Activated T-helper 17 cell treated with anti-CD3 and anti-CD28 coated beads, Interleukin-2, amount 50 U/mL, for 72 hours (primary cell): ENCODE measurements around the gene DIPK2A. TPM values are rescaled to one million over a fixed set of nuclear protein-coding genes. Genes with fewer than 3 reads are reported as not detected.

Experiments used
- ATAC-seq: fragments of 150-1000 bp; cut with Tn5 transposase; replicated peaks from 2 replicates; pipeline ENCODE4 v1.10.0; 2021; ENCODE audit warnings: mild to moderate bottlenecking, moderate library complexity
- H3K27ac Mint-ChIP-seq: one replicate; pipeline ENCODE4 v1.8.0; 2022; ENCODE audit warnings: mixed read lengths
- H3K27me3 Mint-ChIP-seq: one replicate; pipeline ENCODE4 v1.8.0; 2022; ENCODE audit warnings: mixed read lengths
- H3K36me3 Mint-ChIP-seq: one replicate; pipeline ENCODE4 v1.8.0; 2022; ENCODE audit warnings: low read depth, mild to moderate bottlenecking, mixed read lengths
- H3K4me1 Mint-ChIP-seq: one replicate; pipeline ENCODE4 v1.8.0; 2022; ENCODE audit warnings: mixed read lengths
- H3K4me3 Mint-ChIP-seq: one replicate; pipeline ENCODE4 v1.8.0; 2022; ENCODE audit warnings: mild to moderate bottlenecking, mixed read lengths
- H3K9me3 Mint-ChIP-seq: one replicate; pipeline ENCODE4 v1.8.0; 2022; ENCODE audit warnings: mixed read lengths
- total RNA-seq, 2 donors: library from RNA; stranded (reverse); gene quantifications; one replicate each; pipeline ENCODE4 v1.2.3, GENCODE V29; 2022

The DIPK2A gene
- total RNA-seq, 2 donors from 2014 or later, result 20.1 to 23.2 TPM

DNA sequence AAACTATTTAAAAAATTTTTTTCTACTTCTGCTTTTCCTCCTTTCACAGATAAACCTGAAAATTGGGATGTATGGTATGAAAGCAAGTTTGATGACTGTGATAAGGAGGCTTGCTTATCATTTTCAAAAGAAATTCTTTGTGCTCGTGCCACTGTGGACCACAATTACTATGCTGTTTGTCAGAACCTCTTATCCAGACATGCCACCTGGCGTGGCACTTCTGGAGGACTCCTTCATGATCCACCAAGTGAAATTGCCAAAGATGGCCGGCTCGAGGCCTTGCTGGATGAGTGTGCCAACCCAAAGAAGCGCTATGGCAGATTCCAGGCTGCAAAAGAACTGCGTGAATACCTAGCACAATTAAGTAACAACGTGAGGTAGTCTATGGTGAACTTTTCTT lies 17.8 kb downstream of the DIPK2A start:
- H3K27ac Mint-ChIP-seq, result no peak overlapping the region
- peaks cover 6% of the 10 kb centered on the region for H3K4me1 Mint-ChIP-seq
- H3K36me3 Mint-ChIP-seq, result peaks cover 63% of the 10 kb centered on the region
- ATAC-seq, result no peak
- no peak overlapping the region for H3K4me3 Mint-ChIP-seq
- H3K27me3 Mint-ChIP-seq, result no peaks in the 10 kb centered on the region
- no peaks in the 10 kb centered on the region for H3K9me3 Mint-ChIP-seq

DNA sequence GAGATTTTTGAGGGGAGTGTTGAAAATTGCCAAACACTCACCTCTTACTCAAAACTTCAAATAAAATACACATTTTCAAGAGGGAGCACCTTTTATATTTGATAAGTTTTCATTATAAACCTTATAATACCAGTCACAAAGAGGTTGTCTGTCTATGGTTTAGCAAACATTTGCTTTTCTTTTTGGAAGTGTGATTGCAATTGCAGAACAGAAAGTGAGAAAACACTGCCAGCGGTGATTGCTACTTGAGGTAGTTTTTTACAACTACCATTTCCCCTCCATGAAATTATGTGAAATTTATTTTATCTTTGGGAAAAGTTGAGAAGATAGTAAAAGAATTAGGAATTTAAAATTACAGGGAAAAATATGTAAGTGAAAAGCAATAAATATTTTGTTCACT lies 20.1 kb downstream of the DIPK2A start:
- peaks cover 6% of the 10 kb centered on the region for H3K4me1 Mint-ChIP-seq

DNA sequence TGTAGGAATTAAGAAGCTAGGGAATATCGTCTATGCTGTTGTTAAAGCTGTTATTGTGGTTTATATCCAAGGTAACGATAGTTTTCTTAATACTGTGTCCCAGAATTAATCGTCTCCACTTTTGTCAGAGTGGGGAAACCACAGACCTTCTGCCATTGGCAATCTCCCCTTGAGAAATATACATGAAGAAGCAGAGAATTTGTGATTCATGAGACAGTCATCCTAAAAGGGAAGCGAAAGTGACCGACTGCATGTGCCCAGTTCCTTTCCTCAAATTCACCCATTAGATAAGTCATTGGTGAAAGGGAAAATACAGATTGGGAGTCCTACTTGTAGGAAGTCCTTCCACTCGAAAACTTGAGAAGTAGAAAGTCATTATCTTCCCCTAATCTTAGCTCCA lies 26.6 kb downstream of the DIPK2A start:
- Mint-ChIP-seq H3K4me1 (no peaks in the 10 kb centered on the region), H3K27ac (no peak overlapping the region), H3K4me3 (no peak overlapping the region), H3K36me3 (peaks cover 8% of the 10 kb centered on the region), H3K9me3 (no peaks in the 10 kb centered on the region), H3K27me3 (no peaks in the 10 kb centered on the region)
- no peak for ATAC-seq

More for the DNA sequence above, 20.1 kb downstream of the DIPK2A start:
- H3K4me3 Mint-ChIP-seq, result no peak overlapping the region
- H3K9me3 Mint-ChIP-seq, result no peaks in the 10 kb centered on the region
- H3K36me3 Mint-ChIP-seq, result peaks cover 58% of the 10 kb centered on the region
- ATAC-seq, result no peak
- H3K27ac Mint-ChIP-seq, result no peak overlapping the region
- H3K27me3 Mint-ChIP-seq, result no peaks in the 10 kb centered on the region

DNA sequence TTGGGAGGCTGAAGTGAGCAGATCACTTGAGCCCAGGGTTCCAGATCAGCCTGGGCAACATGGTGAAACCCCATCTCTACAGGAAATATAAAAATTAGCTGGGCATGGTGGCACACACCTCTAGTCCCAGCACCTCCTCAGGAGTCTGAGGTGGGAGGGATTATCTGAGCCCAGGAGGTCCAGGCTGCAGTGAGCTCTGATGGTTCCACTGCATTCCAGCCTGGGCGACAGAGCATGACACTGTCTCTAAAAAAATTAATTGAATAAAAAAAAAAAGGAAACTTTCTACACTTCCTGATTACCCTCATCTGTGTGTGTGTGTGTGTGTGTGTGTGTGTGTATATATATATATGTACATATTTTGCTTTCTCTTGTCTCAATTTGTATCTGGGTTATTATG lies 31.4 kb downstream of the DIPK2A start:
- H3K4me3 Mint-ChIP-seq, result no peak overlapping the region
- no peak for ATAC-seq
- no peak overlapping the region for H3K27ac Mint-ChIP-seq
- H3K9me3 Mint-ChIP-seq, result no peaks in the 10 kb centered on the region
- no peaks in the 10 kb centered on the region for H3K27me3 Mint-ChIP-seq
- no peaks in the 10 kb centered on the region for H3K4me1 Mint-ChIP-seq
- H3K36me3 Mint-ChIP-seq, result no peaks in the 10 kb centered on the region

DNA sequence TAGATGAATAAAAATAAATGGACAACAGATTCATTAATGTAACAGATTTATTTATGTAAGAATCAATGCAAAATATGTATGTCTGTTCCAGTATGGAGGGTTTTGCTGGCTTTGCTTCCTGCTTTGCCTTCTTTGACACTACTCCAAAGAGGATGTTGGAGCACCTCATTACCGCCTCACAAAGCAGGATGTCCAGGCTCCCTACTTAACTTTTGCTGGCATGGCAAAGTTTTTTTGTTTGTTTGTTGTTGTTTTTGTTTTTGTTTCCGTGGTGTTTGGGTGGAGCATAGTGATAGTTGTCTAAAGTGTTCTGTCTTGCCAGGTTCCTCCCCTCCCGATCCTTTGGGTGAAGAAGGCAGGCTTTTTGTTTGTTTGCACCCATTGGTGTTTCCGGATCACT lies 38.7 kb downstream of the DIPK2A start:
- no peak for ATAC-seq
- Mint-ChIP-seq H3K36me3 (no peaks in the 10 kb centered on the region), H3K27ac (no peak overlapping the region), H3K4me1 (no peaks in the 10 kb centered on the region), H3K4me3 (no peak overlapping the region), H3K9me3 (no peaks in the 10 kb centered on the region), H3K27me3 (no peaks in the 10 kb centered on the region)

DNA sequence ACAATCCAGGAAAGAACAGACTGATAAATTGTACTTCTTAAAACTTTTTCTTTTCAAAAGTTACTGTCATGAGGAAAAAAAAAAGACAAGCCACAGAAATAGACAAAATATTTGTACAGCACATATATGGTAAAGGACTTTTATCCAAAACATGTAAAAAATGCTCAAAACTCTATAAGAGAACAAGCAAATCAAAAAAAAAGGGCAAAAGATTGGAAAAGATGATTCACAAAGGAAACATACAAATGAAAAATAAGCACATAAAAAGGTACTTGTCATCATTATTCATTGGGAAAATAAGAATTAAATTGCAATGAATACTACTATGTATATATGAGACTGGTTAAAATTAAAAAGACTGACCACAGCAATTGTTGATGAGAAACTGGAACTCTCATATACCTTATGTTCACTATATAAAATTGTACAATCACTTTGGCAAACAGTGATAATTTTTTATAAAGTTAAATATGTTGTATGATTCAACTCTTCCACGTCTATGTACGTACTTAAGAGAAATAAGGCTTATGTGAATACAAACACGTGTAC lies 39.7 kb downstream of the DIPK2A start:
- no peak overlapping the region for H3K4me3 Mint-ChIP-seq

DNA sequence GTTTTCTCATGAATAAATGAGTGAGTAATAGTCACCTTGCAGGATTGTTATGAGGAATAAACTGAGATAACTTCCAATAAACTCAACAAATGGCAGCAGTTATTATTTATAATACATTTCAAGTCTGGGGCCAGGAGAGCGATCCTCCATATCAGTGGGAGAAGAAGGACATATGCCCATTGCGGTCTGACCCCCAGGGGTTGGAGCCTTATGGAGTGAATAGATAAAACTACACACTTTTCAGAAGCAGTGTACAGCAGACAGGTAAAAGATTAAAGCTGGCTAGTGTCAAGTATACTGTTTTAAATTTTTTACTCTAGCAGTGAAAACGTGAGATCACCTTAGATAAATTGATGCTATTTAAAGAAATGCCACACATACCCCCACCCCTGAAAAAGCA lies 43.5 kb downstream of the DIPK2A start:
- no peak overlapping the region for H3K27ac Mint-ChIP-seq

More for the DNA sequence above, 39.7 kb downstream of the DIPK2A start:
- Mint-ChIP-seq H3K9me3 (no peaks in the 10 kb centered on the region), H3K4me1 (no peaks in the 10 kb centered on the region), H3K36me3 (no peaks in the 10 kb centered on the region), H3K27me3 (no peaks in the 10 kb centered on the region), H3K27ac (no peak overlapping the region)
- no peak for ATAC-seq

DNA sequence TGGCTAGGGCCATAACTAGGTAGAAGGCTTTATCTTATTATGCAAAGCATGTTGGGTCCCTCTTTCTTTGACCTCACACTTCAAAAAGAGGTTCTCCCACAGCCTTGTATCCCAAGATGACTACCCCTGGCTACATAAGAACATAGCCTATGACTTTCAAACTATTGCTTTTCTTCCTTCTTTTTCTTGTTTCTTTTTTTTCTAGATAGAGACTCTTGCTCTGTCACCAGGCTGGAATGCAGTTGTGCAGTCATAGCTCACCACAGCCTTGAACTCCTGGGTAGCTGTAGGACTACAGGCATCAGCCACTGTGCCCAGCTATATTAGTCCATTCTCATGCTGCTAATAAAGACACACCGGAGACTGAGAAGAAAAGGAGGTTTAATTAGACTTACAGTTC lies 47.2 kb downstream of the DIPK2A start:
- no peak for ATAC-seq
- Mint-ChIP-seq H3K36me3 (no peaks in the 10 kb centered on the region), H3K4me1 (no peaks in the 10 kb centered on the region), H3K27ac (no peak overlapping the region), H3K9me3 (peaks cover 4% of the 10 kb centered on the region), H3K4me3 (no peak overlapping the region), H3K27me3 (no peaks in the 10 kb centered on the region)

More for the DNA sequence above, 43.5 kb downstream of the DIPK2A start:
- Mint-ChIP-seq H3K4me3 (no peak overlapping the region), H3K36me3 (no peaks in the 10 kb centered on the region), H3K4me1 (no peaks in the 10 kb centered on the region), H3K9me3 (no peaks in the 10 kb centered on the region), H3K27me3 (no peaks in the 10 kb centered on the region)
- ATAC-seq, result no peak

Other genes starting within 250 kb of the DIPK2A start
- 10 to 100 TPM in 1 of 2 donors, 1 to 10 TPM in 1; 4.0 to 15.2 TPM for gene SLC9A9, start 123.4 kb upstream of the DIPK2A start, total RNA-seq